Loucy (cell line): Measurements from ENCODE around the gene ZNF681.
"Not testable (repeated sequence)": the region's sequence is repeated elsewhere in the genome, so short reads cannot be mapped to it uniquely, and the experiment has no call there.

ENCODE experiments used
- H2AFZ ChIP-seq: fragments of 200-600 bp; sonication (generic); 2 replicates; pipeline ENCODE4 v1.6.0; 2016; ENCODE audit warnings: antibody characterized with exemption, mild to moderate bottlenecking, low read length, moderate library complexity
- H3F3A ChIP-seq: fragments of 200-600 bp; 2 replicates; pipeline ENCODE4 v1.6.0; 2016; ENCODE audit warnings: antibody characterized with exemption, low read depth, mild to moderate bottlenecking
- H3K27me3 ChIP-seq: fragments of 200-600 bp; sonication (generic); 2 replicates; pipeline ENCODE4 v1.6.1; 2014; ENCODE audit warnings: low read length, mild to moderate bottlenecking; ENCODE audit not compliant: insufficient read depth, poor library complexity, severe bottlenecking
- H3K36me3 ChIP-seq: fragments of 200-600 bp; sonication (generic); 2 replicates; pipeline ENCODE4 v1.6.1; 2016; ENCODE audit warnings: low read length; ENCODE audit not compliant: insufficient read depth
- H3K4me1 ChIP-seq: fragments of 200-600 bp; sonication (generic); 2 replicates; pipeline ENCODE4 v1.5.1; 2014; ENCODE audit warnings: low read length, mild to moderate bottlenecking; ENCODE audit not compliant: insufficient read depth, poor library complexity, severe bottlenecking
- H3K4me2 ChIP-seq: fragments of 200-600 bp; sonication (generic); 2 replicates; pipeline ENCODE4 v1.6.0; 2014; ENCODE audit warnings: antibody characterized with exemption, low read length, low read depth, mild to moderate bottlenecking; ENCODE audit not compliant: poor library complexity, severe bottlenecking
- H3K4me3 ChIP-seq: fragments of 200-600 bp; sonication (generic); 2 replicates; pipeline ENCODE4 v1.5.1; 2014; ENCODE audit warnings: low read length, mild to moderate bottlenecking, mixed read lengths; ENCODE audit not compliant: poor library complexity, severe bottlenecking
- H3K79me2 ChIP-seq: fragments of 200-600 bp; sonication (generic); 2 replicates; pipeline ENCODE4 v1.6.1; 2014; ENCODE audit warnings: low read length; ENCODE audit not compliant: insufficient read depth
- H3K9ac ChIP-seq: fragments of 200-600 bp; sonication (generic); 2 replicates; pipeline ENCODE4 v1.6.0; 2014; ENCODE audit warnings: mild to moderate bottlenecking, low read depth, low read length, moderate library complexity; ENCODE audit not compliant: poor library complexity, severe bottlenecking
- H3K9me2 ChIP-seq: fragments of 200-600 bp; sonication (generic); replicated peaks from 2 replicates; pipeline ENCODE4 v1.6.1; 2016; ENCODE audit warnings: low read depth, low read length, mixed read lengths
- H3K9me3 ChIP-seq: fragments of 200-600 bp; sonication (generic); 2 replicates; pipeline ENCODE4 v1.6.1; 2014; ENCODE audit warnings: mild to moderate bottlenecking, antibody characterized with exemption, low read length, low read depth; ENCODE audit not compliant: insufficient read depth
- H4K20me1 ChIP-seq: fragments of 200-600 bp; sonication (generic); 2 replicates; pipeline ENCODE4 v1.6.0; 2014; ENCODE audit warnings: antibody characterized with exemption, low read length, mild to moderate bottlenecking; ENCODE audit not compliant: insufficient read depth, poor library complexity, severe bottlenecking
- EZH2phosphoT487 ChIP-seq: fragments of 200-600 bp; IDR thresholded peaks from 2 replicates; pipeline ENCODE4 v1.6.1; 2018; ENCODE audit warnings: antibody characterized with exemption, mild to moderate bottlenecking, moderate library complexity, borderline replicate concordance
- TF ChIP-seq, protein P1 (sequence below): fragments of 200-600 bp; sonication (generic); conservative IDR thresholded peaks from 2 replicates; pipeline ENCODE4 v1.5.1; 2014; ENCODE audit warnings: mild to moderate bottlenecking, antibody characterized with exemption, low read length

The ZNF681 gene

GRCh38 chr19:23706657-23707056, 52.0 kb downstream of the ZNF681 start:
- Histone ChIP-seq H2AFZ (no peak overlapping the region), H3K9me3 (peaks cover 3% of the 10 kb centered on the region; the same call in 1 of the 2 replicates), H3K9me2 (no peaks in the 10 kb centered on the region), H3K4me2 (no peak overlapping the region), H3K4me3 (no peak overlapping the region), H3K79me2 (no peaks in the 10 kb centered on the region), H3K4me1 (no peaks in the 10 kb centered on the region), H3K36me3 (no peaks in the 10 kb centered on the region), H3K27me3 (no peaks in the 10 kb centered on the region), H3F3A (no peaks in the 10 kb centered on the region), H3K9ac (no peak overlapping the region), H4K20me1 (no peaks in the 10 kb centered on the region)
- TF ChIP-seq EZH2phosphoT487: no peak

GRCh38 chr19:23699521-23699860, 59.2 kb downstream of the ZNF681 start:
- Histone ChIP-seq H3F3A (no peaks in the 10 kb centered on the region), H3K9ac (no peak overlapping the region), H4K20me1 (no peaks in the 10 kb centered on the region), H3K4me1 (no peaks in the 10 kb centered on the region), H3K36me3 (no peaks in the 10 kb centered on the region), H2AFZ (no peak overlapping the region), H3K4me2 (no peak overlapping the region), H3K79me2 (no peaks in the 10 kb centered on the region), H3K9me3 (no peaks in the 10 kb centered on the region), H3K27me3 (no peaks in the 10 kb centered on the region), H3K9me2 (no peaks in the 10 kb centered on the region), H3K4me3 (no peak overlapping the region)
- TF ChIP-seq, protein P1, sequence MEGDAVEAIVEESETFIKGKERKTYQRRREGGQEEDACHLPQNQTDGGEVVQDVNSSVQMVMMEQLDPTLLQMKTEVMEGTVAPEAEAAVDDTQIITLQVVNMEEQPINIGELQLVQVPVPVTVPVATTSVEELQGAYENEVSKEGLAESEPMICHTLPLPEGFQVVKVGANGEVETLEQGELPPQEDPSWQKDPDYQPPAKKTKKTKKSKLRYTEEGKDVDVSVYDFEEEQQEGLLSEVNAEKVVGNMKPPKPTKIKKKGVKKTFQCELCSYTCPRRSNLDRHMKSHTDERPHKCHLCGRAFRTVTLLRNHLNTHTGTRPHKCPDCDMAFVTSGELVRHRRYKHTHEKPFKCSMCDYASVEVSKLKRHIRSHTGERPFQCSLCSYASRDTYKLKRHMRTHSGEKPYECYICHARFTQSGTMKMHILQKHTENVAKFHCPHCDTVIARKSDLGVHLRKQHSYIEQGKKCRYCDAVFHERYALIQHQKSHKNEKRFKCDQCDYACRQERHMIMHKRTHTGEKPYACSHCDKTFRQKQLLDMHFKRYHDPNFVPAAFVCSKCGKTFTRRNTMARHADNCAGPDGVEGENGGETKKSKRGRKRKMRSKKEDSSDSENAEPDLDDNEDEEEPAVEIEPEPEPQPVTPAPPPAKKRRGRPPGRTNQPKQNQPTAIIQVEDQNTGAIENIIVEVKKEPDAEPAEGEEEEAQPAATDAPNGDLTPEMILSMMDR: no peak
- TF ChIP-seq EZH2phosphoT487: no peak

DNA sequence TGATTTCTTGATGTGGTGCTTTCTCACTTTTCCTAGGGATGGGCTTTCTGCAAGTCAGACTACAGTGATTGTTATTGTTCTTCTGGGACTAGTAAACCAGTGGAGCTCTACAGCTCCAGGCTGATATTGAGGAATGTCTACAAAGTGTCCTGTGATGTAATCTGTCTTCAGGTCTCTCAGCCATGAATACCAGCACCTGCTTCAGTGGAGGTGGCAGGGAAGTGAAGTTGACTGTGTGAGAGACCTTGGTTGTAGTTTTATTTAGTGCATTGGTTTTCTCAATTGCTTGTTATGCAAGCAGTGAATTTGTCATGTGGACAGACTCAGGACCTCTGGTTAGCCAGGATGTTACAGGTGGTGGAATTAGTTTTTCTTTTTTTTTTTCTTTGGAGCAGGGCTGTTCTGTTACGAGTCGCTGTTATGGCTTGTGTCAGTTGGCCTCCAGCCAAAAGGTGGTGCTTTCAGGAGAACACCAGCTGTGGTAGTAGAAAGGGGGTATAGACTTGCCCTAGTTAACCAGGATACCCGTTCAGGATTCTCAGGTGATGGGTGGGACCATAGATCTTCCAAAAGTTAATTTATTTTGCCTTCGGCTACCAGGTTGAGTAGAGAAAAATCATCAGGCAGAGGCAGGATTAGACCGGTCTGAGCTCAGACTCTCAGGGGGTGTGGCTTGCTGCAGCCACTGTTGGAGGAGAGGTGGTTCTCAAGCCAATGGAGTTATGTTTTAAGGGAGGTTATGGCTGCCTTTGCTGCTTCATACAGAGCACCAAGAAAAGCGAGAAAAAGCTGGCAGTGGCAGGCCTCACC, 59.8 kb downstream of the ZNF681 start:
- no peaks in the 10 kb centered on the region for H3K27me3 ChIP-seq
- H3K9ac ChIP-seq: no peak overlapping the region
- no peaks in the 10 kb centered on the region for H3F3A ChIP-seq
- no peaks in the 10 kb centered on the region for H4K20me1 ChIP-seq
- H3K36me3 ChIP-seq: no peaks in the 10 kb centered on the region
- H3K4me2 ChIP-seq: no peak overlapping the region
- H3K9me2 ChIP-seq: no peaks in the 10 kb centered on the region
- H3K79me2 ChIP-seq: no peaks in the 10 kb centered on the region
- no peak overlapping the region for H2AFZ ChIP-seq
- no peak for TF ChIP-seq EZH2phosphoT487
- TF ChIP-seq, protein P1: no peak
- H3K9me3 ChIP-seq: no peaks in the 10 kb centered on the region
- H3K4me3 ChIP-seq: no peak overlapping the region
- H3K4me1 ChIP-seq: no peaks in the 10 kb centered on the region

DNA sequence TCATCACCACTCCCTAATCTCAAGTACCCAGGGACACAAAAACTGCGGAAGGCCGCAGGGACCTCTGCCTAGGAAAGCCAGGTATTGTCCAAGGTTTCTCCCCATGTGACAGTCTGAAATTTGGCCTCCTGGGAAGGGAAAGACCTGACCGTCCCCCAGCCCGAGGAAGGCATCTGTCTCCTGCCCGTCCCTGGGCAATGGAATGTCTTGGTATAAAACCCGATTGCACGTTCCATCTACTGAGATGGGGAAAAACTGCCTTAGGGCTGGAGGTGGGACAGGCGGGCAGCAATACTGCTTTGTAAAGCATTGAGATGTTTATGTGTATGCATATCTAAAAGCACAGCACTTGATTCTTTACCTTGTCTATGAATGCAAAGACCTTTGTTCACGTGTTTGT, 65.8 kb downstream of the ZNF681 start:
- H3K9ac ChIP-seq, H3K4me2 ChIP-seq, H2AFZ ChIP-seq, H3K79me2 ChIP-seq, H3F3A ChIP-seq, H3K9me2 ChIP-seq, H3K9me3 ChIP-seq, H3K4me3 ChIP-seq, H3K36me3 ChIP-seq, H4K20me1 ChIP-seq, H3K4me1 ChIP-seq, H3K27me3 ChIP-seq: not testable (repeated sequence)
